HepG2 (cell line): Measurements from ENCODE around the gene PRKCD. TPM values are rescaled to one million over a fixed set of nuclear protein-coding genes. Genes with fewer than 3 reads are reported as not detected.

Experiments
- ATAC-seq: fragments of 200-7000 bp; cut with Tn5 transposase; 3 replicates; pipeline ENCODE4 v1.9.1; 2020; ENCODE audit warnings: mild to moderate bottlenecking, moderate library complexity
- BruUV-seq: library from RNA; stranded (reverse); fragments of 400-500 nt; replicated peaks from 2 replicates; lab custom pipeline; 2021; lab: Mats Ljungman, UMichigan
- CTCF ChIA-PET: fragments of 300-600 bp; formaldehyde crosslinking; extraction: SDS; loops from one replicate; lab custom pipeline; 2021; ENCODE audit warnings: low total read pairs, inconsistent platforms, low intra/inter-chr PET ratio; lab: Yijun Ruan, JAX
- POLR2A ChIA-PET: fragments of 350-600 bp; sonication (Branson Sonifier 250); formaldehyde crosslinking; loops from one replicate; lab custom pipeline; 2020; ENCODE audit warnings: antibody characterized with exemption, inconsistent platforms; lab: Yijun Ruan, JAX
- DNase-seq: peaks from one replicate; pipeline ENCODE4 v3.0.0-alpha.2; 2015; ENCODE audit warnings: low spot score
- FAIRE-seq: peaks from 3 replicates; lab custom pipeline; 2011; peaks lifted over from hg19 to GRCh38; lab: Jason Lieb, UNC
- H2AFZ ChIP-seq: one replicate; pipeline ENCODE4 v1.6.1; 2011; ENCODE audit warnings: low read length, inconsistent platforms
- H3K27ac ChIP-seq: fragments of 300-600 bp; 3 replicates; pipeline ENCODE4 v1.8.0; 2011; ENCODE audit warnings: mixed run types, mild to moderate bottlenecking, mixed read lengths, low read length, inconsistent platforms; ENCODE audit not compliant: insufficient read depth; ENCODE audit errors: extremely low read length
- H3K27me3 ChIP-seq, 2 experiments: fragments of 200-600 bp in 1 of 2; 2 replicates in 1 of 2; 3 replicates in 1 of 2; pipeline versions ENCODE4 v1.6.0 to v1.8.0; 2011; ENCODE audit warnings: low read length in 2 of 2, mild to moderate bottlenecking in 2 of 2, moderate library complexity in 2 of 2, inconsistent platforms in 1 of 2; ENCODE audit not compliant: insufficient read depth in 2 of 2, control insufficient read depth in 1 of 2
- H3K36me3 ChIP-seq, 2 experiments: fragments of 200-600 bp in 1 of 2; replicated peaks in 1 of 2; 2 replicates in 1 of 2; 3 replicates in 1 of 2; pipeline versions ENCODE4 v1.5.1 to v1.8.0; 2011; ENCODE audit warnings: low read length in 2 of 2, inconsistent platforms in 1 of 2; ENCODE audit not compliant: insufficient read depth in 2 of 2, control insufficient read depth in 1 of 2
- H3K4me1 ChIP-seq: 2 replicates; pipeline ENCODE4 v1.5.1; 2012; ENCODE audit warnings: low read length, inconsistent platforms; ENCODE audit not compliant: insufficient read depth
- H3K4me2 ChIP-seq: 2 replicates; pipeline ENCODE4 v1.6.0; 2011; ENCODE audit warnings: low read depth, low read length, inconsistent platforms
- H3K4me3 ChIP-seq, 3 experiments: fragments of 200-600 bp in 1 of 3; sonication (generic), shearing (Covaris generic) in 1 of 3; replicated peaks in 1 of 3; 2 replicates each; pipeline ENCODE4 v1.5.1; 2011 to 2016; ENCODE audit warnings: low read length in 3 of 3, inconsistent platforms in 2 of 3, low read depth in 2 of 3, mild to moderate bottlenecking in 2 of 3, control low read depth in 1 of 3, mixed read lengths in 1 of 3; ENCODE audit not compliant: insufficient read depth in 1 of 3
- H3K79me2 ChIP-seq: one replicate; pipeline ENCODE4 v1.6.1; 2011; ENCODE audit warnings: low read length, inconsistent platforms; ENCODE audit not compliant: insufficient read depth
- H3K9ac ChIP-seq: 2 replicates; pipeline ENCODE4 v1.6.0; 2011; ENCODE audit warnings: mild to moderate bottlenecking, low read depth, low read length, inconsistent platforms; ENCODE audit not compliant: insufficient read depth
- H3K9me3 ChIP-seq: 2 replicates; pipeline ENCODE4 v1.5.1; 2012; ENCODE audit warnings: mild to moderate bottlenecking, low read length
- H4K20me1 ChIP-seq: 2 replicates; pipeline ENCODE4 v1.6.0; 2011; ENCODE audit warnings: inconsistent platforms, mild to moderate bottlenecking, low read length, moderate library complexity; ENCODE audit not compliant: insufficient read depth
- KLF13 ChIP-seq: sonication (generic); formaldehyde crosslinking; IDR thresholded peaks from 2 replicates; pipeline ENCODE4 v1.4.0; 2020; ENCODE audit warnings: mild to moderate bottlenecking, missing genetic modification reagents
- MAFG ChIP-seq: sonication (generic); formaldehyde crosslinking; IDR thresholded peaks from 2 replicates; pipeline ENCODE4 v1.5.1; 2020; ENCODE audit warnings: mild to moderate bottlenecking, missing genetic modification reagents
- SMC3 ChIP-seq: IDR thresholded peaks from 2 replicates; pipeline ENCODE4 v1.6.1; 2011; ENCODE audit warnings: low read length, improper control_type of control experiment
- TCF7 ChIP-seq: sonication (generic); IDR thresholded peaks from 2 replicates; pipeline ENCODE4 v1.6.1; 2016; ENCODE audit warnings: antibody characterized with exemption, low read depth
- ZMYM4 ChIP-seq: sonication (generic); formaldehyde crosslinking; IDR thresholded peaks from 2 replicates; pipeline ENCODE4 v1.8.1; 2023; ENCODE audit warnings: mild to moderate bottlenecking, missing genetic modification reagents
- ZNF143 ChIP-seq: sonication (generic); formaldehyde crosslinking; IDR thresholded peaks from 2 replicates; pipeline ENCODE4 v1.4.0; 2020; ENCODE audit warnings: missing genetic modification reagents
- ZNF318 ChIP-seq: sonication (generic); formaldehyde crosslinking; IDR thresholded peaks from 2 replicates; pipeline ENCODE4 v1.4.0; 2020; ENCODE audit warnings: mild to moderate bottlenecking, missing genetic modification reagents
- ZNF614 ChIP-seq: IDR thresholded peaks from 2 replicates; pipeline ENCODE4 v1.6.1; 2018; ENCODE audit warnings: missing biosample characterization, missing genetic modification reagents, inconsistent platforms, borderline replicate concordance
- WGBS: methylation state at CpG from one replicate; pipeline ENCODE4 v1.1.6; 2017; ENCODE audit warnings: low lambda C conversion rate; 5-methylcytosine and 5-hydroxymethylcytosine counted together
- in situ Hi-C: cut with HindIII; loops from 2 replicates; pipeline ENCODE4 v1.10.0; 2017; ENCODE audit warnings: low pct_unique_long_range_greater_than_20kb; ENCODE audit not compliant: extremely low pct_ligation_motif_present
- intact Hi-C: fragments of 100-400 bp; cut with micrococcal nuclease; formaldehyde crosslinking; loops from one replicate; pipeline ENCODE4 v1.10.0; 2022; ENCODE audit not compliant: unreplicated experiment
- polyA plus RNA-seq, 8 experiments: library from polyadenylated mRNA; depleted of rRNA in 3 of 8; stranded (reverse) in 7 of 8; unstranded in 1 of 8; fragments of >200 nt; fragmentation: Illumina TruSeq in 4 of 8; extraction: Trizol in 4 of 8; gene quantifications; 2 replicates each; pipeline versions ENCODE4 v1.2.1 to v1.2.3, GENCODE V29; 2011 to 2016; ENCODE audit warnings: low read depth in 4 of 8, missing spikeins in 1 of 8, mixed read lengths in 1 of 8; ENCODE audit not compliant: insufficient read depth in 1 of 8
- total RNA-seq, 5 experiments: library from RNA; depleted of rRNA; stranded (reverse); fragments of >200 nt; fragmentation: Illumina TruSeq; extraction: Trizol; gene quantifications; 2 replicates each; pipeline ENCODE4 v1.2.3, GENCODE V29; 2016; ENCODE audit warnings: low read depth in 1 of 5
- TF ChIP-seq, protein P1 (sequence below): sonication (generic); formaldehyde crosslinking; IDR thresholded peaks from 2 replicates; pipeline ENCODE4 v1.5.1; 2020; ENCODE audit warnings: missing genetic modification reagents, mild to moderate bottlenecking, borderline replicate concordance
- TF ChIP-seq, protein P2 (sequence below): sonication (generic); formaldehyde crosslinking; IDR thresholded peaks from 2 replicates; pipeline ENCODE4 v1.5.0; 2020; ENCODE audit warnings: mild to moderate bottlenecking, missing genetic modification reagents
- TF ChIP-seq, protein P3 (sequence below): sonication (generic); formaldehyde crosslinking; IDR thresholded peaks from 2 replicates; pipeline ENCODE4 v1.5.0; 2020; ENCODE audit warnings: missing genetic modification reagents

PRKCD gene
- total and polyA plus RNA-seq, 2 of the 13 experiments (the other 11 are each of a cell fraction or from before 2014, with no cell fraction given): 1.6 to 40.7 TPM

GRCh38 chr3:53146319-53146891 is 14.6 kb upstream of the PRKCD start:
- Histone ChIP-seq H2AFZ (no peak overlapping the region), H3K4me2 (no peak overlapping the region), H4K20me1 (no peaks in the 10 kb centered on the region), H3K27ac (no peak overlapping the region), H3K79me2 (no peaks in the 10 kb centered on the region), H3K27me3 (peaks cover 2 to 60% of the 10 kb centered on the region in 2 experiments; a peak in 4 of 5 replicates), H3K4me1 (peaks cover 55% of the 10 kb centered on the region), H3K9me3 (no peaks in the 10 kb centered on the region), H3K9ac (no peak overlapping the region), H3K36me3 (no peaks in the 10 kb centered on the region), H3K4me3 (no peak overlapping the region)
- no peak for ATAC-seq
- FAIRE-seq: no peak
- ChIA-PET CTCF (no interaction called here), POLR2A (interaction anchor here (1.5 to 2.3 kb wide), 2 partner anchors 13 to 22 kb away, joined by 4 to 10 read pairs; no protein-coding TSS in a partner anchor)
- intact Hi-C loops (no loop called here), in situ Hi-C loops (no loop called here)
- no peak for DNase-seq
- no TSS peak for BruUV-seq
- WGBS: 15% methylated on average over 3 of the region's 7 CpGs
- TF ChIP-seq, protein P1, sequence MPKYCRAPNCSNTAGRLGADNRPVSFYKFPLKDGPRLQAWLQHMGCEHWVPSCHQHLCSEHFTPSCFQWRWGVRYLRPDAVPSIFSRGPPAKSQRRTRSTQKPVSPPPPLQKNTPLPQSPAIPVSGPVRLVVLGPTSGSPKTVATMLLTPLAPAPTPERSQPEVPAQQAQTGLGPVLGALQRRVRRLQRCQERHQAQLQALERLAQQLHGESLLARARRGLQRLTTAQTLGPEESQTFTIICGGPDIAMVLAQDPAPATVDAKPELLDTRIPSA (CRISPR knock-in tag): no peak
- no peak for TF ChIP-seq ZNF318 (CRISPR knock-in tag)
- TF ChIP-seq MAFG: no peak
- no peak for TF ChIP-seq ZNF143 (CRISPR knock-in tag)
- no peak for TF ChIP-seq TCF7
- TF ChIP-seq KLF13: no peak
- TF ChIP-seq ZMYM4 (CRISPR knock-in tag): no peak
- TF ChIP-seq, protein P2, sequence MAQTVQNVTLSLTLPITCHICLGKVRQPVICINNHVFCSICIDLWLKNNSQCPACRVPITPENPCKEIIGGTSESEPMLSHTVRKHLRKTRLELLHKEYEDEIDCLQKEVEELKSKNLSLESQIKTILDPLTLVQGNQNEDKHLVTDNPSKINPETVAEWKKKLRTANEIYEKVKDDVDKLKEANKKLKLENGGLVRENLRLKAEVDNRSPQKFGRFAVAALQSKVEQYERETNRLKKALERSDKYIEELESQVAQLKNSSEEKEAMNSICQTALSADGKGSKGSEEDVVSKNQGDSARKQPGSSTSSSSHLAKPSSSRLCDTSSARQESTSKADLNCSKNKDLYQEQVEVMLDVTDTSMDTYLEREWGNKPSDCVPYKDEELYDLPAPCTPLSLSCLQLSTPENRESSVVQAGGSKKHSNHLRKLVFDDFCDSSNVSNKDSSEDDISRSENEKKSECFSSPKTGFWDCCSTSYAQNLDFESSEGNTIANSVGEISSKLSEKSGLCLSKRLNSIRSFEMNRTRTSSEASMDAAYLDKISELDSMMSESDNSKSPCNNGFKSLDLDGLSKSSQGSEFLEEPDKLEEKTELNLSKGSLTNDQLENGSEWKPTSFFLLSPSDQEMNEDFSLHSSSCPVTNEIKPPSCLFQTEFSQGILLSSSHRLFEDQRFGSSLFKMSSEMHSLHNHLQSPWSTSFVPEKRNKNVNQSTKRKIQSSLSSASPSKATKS (CRISPR knock-in tag): no peak
- no peak for TF ChIP-seq SMC3
- no peak for TF ChIP-seq ZNF614 (CRISPR knock-in tag)
- TF ChIP-seq, protein P3, sequence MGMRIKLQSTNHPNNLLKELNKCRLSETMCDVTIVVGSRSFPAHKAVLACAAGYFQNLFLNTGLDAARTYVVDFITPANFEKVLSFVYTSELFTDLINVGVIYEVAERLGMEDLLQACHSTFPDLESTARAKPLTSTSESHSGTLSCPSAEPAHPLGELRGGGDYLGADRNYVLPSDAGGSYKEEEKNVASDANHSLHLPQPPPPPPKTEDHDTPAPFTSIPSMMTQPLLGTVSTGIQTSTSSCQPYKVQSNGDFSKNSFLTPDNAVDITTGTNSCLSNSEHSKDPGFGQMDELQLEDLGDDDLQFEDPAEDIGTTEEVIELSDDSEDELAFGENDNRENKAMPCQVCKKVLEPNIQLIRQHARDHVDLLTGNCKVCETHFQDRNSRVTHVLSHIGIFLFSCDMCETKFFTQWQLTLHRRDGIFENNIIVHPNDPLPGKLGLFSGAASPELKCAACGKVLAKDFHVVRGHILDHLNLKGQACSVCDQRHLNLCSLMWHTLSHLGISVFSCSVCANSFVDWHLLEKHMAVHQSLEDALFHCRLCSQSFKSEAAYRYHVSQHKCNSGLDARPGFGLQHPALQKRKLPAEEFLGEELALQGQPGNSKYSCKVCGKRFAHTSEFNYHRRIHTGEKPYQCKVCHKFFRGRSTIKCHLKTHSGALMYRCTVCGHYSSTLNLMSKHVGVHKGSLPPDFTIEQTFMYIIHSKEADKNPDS: no peak
